Endothelial cell of umbilical vein (primary cell): Measurements from ENCODE around the gene ABCB7. TPM values are rescaled to one million over a fixed set of nuclear protein-coding genes. Genes with fewer than 3 reads are reported as not detected.

Source experiments
- BruUV-seq: library from RNA; stranded (reverse); fragments of 400-500 nt; replicated peaks from 2 replicates; lab custom pipeline; 2021; lab: Mats Ljungman, UMichigan
- CTCF ChIA-PET: fragments of 300-600, 350-600 bp; sonication (Branson Sonifier 250); formaldehyde crosslinking; loops from one replicate; lab custom pipeline; 2021; ENCODE audit warnings: antibody characterized with exemption, inconsistent platforms; lab: Charles Lee
- POLR2A ChIA-PET: fragments of 300-600, 350-600 bp; sonication (Branson Sonifier 250); formaldehyde crosslinking; loops from one replicate; lab custom pipeline; 2021; ENCODE audit warnings: antibody characterized with exemption, inconsistent platforms; lab: Charles Lee
- DNase-seq: peaks from one replicate; pipeline ENCODE4 v3.0.0-alpha.2; 2011; ENCODE audit warnings: low read depth, low spot score
- FAIRE-seq: peaks from 2 replicates; lab custom pipeline; 2011; peaks lifted over from hg19 to GRCh38; lab: Jason Lieb, UNC
- H2AFZ ChIP-seq: 2 replicates; pipeline ENCODE4 v1.6.0; 2012; ENCODE audit warnings: low read depth, low read length, control low read depth, inconsistent platforms
- H3K27ac ChIP-seq: 2 replicates; pipeline ENCODE4 v1.5.1; 2011; ENCODE audit warnings: low read depth, mild to moderate bottlenecking, control low read depth, low read length, moderate library complexity; ENCODE audit not compliant: insufficient read depth
- H3K27me3 ChIP-seq, 2 experiments: 2 replicates each; pipeline versions ENCODE4 v1.6.0 to v1.6.1; 2011; ENCODE audit warnings: low read length in 2 of 2, mixed read lengths in 1 of 2; ENCODE audit not compliant: control insufficient read depth in 2 of 2, insufficient read depth in 2 of 2
- H3K36me3 ChIP-seq, 2 experiments: 2 replicates in 1 of 2; 3 replicates in 1 of 2; pipeline ENCODE4 v1.5.1; 2011; ENCODE audit warnings: low read length in 2 of 2, mild to moderate bottlenecking in 1 of 2, moderate library complexity in 1 of 2; ENCODE audit not compliant: control insufficient read depth in 2 of 2, insufficient read depth in 2 of 2; ENCODE audit errors: extremely low read depth in 1 of 2
- H3K4me1 ChIP-seq: 3 replicates; pipeline ENCODE4 v1.5.1; 2011; ENCODE audit warnings: mild to moderate bottlenecking, low read length; ENCODE audit not compliant: control insufficient read depth, insufficient read depth; ENCODE audit errors: extremely low read depth
- H3K4me2 ChIP-seq: 2 replicates; pipeline ENCODE4 v1.6.1; 2011; ENCODE audit warnings: low read length, control low read depth, mixed read lengths; ENCODE audit not compliant: insufficient read depth
- H3K4me3 ChIP-seq, 3 experiments: fragments of 200-600 bp in 1 of 3; sonication (generic), shearing (Covaris generic) in 1 of 3; replicated peaks in 1 of 3; 2 replicates each; pipeline ENCODE4 v1.5.1; 2011 to 2016; ENCODE audit warnings: control low read depth in 3 of 3, low read length in 3 of 3, mild to moderate bottlenecking in 2 of 3, inconsistent platforms in 1 of 3, low read depth in 1 of 3, moderate library complexity in 1 of 3; ENCODE audit not compliant: insufficient read depth in 1 of 3
- H3K79me2 ChIP-seq: 2 replicates; pipeline ENCODE4 v1.6.0; 2012; ENCODE audit warnings: low read length, inconsistent platforms; ENCODE audit not compliant: control insufficient read depth, insufficient read depth
- H3K9ac ChIP-seq: replicated peaks from 2 replicates; pipeline ENCODE3; 2011; ENCODE audit warnings: low read length, control low read depth; ENCODE audit not compliant: insufficient read depth; ENCODE audit errors: extremely low read depth
- H3K9me1 ChIP-seq: replicated peaks from 3 replicates; pipeline ENCODE4 v1.6.0; 2011; ENCODE audit warnings: mild to moderate bottlenecking, low read length; ENCODE audit not compliant: control insufficient read depth, insufficient read depth; ENCODE audit errors: extremely low read depth
- H3K9me3 ChIP-seq: replicated peaks from 2 replicates; pipeline ENCODE4 v1.5.1; 2012; ENCODE audit warnings: low read length, inconsistent platforms; ENCODE audit not compliant: control insufficient read depth, insufficient read depth
- H4K20me1 ChIP-seq: replicated peaks from 2 replicates; pipeline ENCODE3; 2011; ENCODE audit warnings: mild to moderate bottlenecking, low read length; ENCODE audit not compliant: control insufficient read depth, insufficient read depth; ENCODE audit errors: extremely low read depth
- EZH2 ChIP-seq: IDR thresholded peaks from 2 replicates; pipeline ENCODE4 v1.6.1; 2012; ENCODE audit warnings: borderline replicate concordance, low read depth, mild to moderate bottlenecking, moderate library complexity, low read length, inconsistent platforms; ENCODE audit not compliant: severe bottlenecking
- FOS ChIP-seq: IDR thresholded peaks from 2 replicates; pipeline ENCODE4 v1.6.1; 2011; ENCODE audit warnings: mild to moderate bottlenecking, low read length, moderate library complexity, borderline replicate concordance; ENCODE audit not compliant: insufficient read depth
- GATA2 ChIP-seq: IDR thresholded peaks from 2 replicates; pipeline ENCODE4 v1.7.0; 2011; ENCODE audit warnings: low read depth, mild to moderate bottlenecking, moderate library complexity, mixed read lengths, low read length; ENCODE audit not compliant: insufficient read length, insufficient read depth
- JUN ChIP-seq: IDR thresholded peaks from 2 replicates; pipeline ENCODE4 v1.6.1; 2011; ENCODE audit warnings: borderline replicate concordance, low read depth; ENCODE audit not compliant: insufficient read length, insufficient read depth
- POLR2A ChIP-seq: IDR thresholded peaks from 2 replicates; pipeline ENCODE4 v1.6.1; 2012; ENCODE audit warnings: low read depth, mild to moderate bottlenecking, control low read depth, low read length
- POLR2AphosphoS5 ChIP-seq: IDR thresholded peaks from 2 replicates; pipeline ENCODE4 v1.6.1; 2012; ENCODE audit warnings: low read depth, mild to moderate bottlenecking, control low read depth, low read length, moderate library complexity; ENCODE audit not compliant: insufficient read depth
- dilution Hi-C: fragments of 300-500 bp; cut with MboI; formaldehyde crosslinking; loops from one replicate; pipeline ENCODE4 v1.15.0; 2019; ENCODE audit warnings: low sequenced_read_pairs; ENCODE audit not compliant: extremely low pct_ligation_motif_present
- intact Hi-C: fragments of 100-400 bp; cut with micrococcal nuclease; formaldehyde crosslinking; loops from one replicate; pipeline ENCODE4 v1.10.0; 2022
- polyA plus RNA-seq, 4 experiments: library from polyadenylated mRNA; depleted of rRNA in 3 of 4; stranded (reverse) in 3 of 4; unstranded in 1 of 4; fragments of >200 nt; gene quantifications; 2 replicates each; pipeline versions ENCODE4 v1.2.1 to v1.2.3, GENCODE V29; 2011 to 2012; ENCODE audit warnings: missing spikeins in 1 of 4
- total RNA-seq: library from RNA; stranded (reverse); gene quantifications from 2 replicates; pipeline ENCODE4 v1.2.3, GENCODE V29; 2021
- TF ChIP-seq, protein P1 (sequence below), 2 donors: IDR thresholded peaks; 1 replicate in 1 of 2; 2 replicates in 1 of 2; pipeline ENCODE4 v1.5.1; 2011; ENCODE audit warnings: low read length in 2 of 2, mild to moderate bottlenecking in 2 of 2, moderate library complexity in 2 of 2, control low read depth in 1 of 2, inconsistent platforms in 1 of 2, low read depth in 1 of 2; ENCODE audit not compliant: insufficient read depth in 1 of 2; ENCODE audit errors: extremely low read depth in 1 of 2
- TF ChIP-seq, protein P2 (sequence below): IDR thresholded peaks from 2 replicates; pipeline ENCODE4 v1.6.1; 2011; ENCODE audit not compliant: insufficient read depth, insufficient read length

Gene ABCB7
- total and polyA plus RNA-seq, 2 donors (not counting 3 experiments of a cell fraction or from before 2014, with no cell fraction given) = 12.1 to 20.7 TPM

DNA sequence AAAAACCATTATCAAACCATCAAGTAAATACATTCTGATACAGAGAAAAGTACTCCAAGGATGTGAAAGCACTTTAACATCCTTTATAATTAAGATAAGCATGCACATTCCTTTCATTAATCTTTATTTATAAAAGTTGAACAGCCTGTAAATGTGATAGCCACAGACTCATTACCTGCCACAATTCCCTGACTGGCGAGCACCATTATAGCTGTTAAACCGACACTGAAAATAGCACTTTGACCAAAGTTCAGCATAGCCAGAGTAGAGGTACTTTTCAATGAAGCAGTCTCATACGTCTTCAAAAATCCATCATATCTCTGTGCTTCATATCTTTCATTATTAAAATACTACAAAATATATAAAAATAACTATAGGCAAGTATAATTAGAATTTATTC is 84.7 kb downstream of the ABCB7 start:
- intact Hi-C loops = no loop called here
- DNase-seq (no peak), FAIRE-seq (no peak)
- H3K9me3 ChIP-seq = no peaks in the 10 kb centered on the region
- CTCF ChIA-PET = no interaction called here
- no peaks in the 10 kb centered on the region for H3K79me2 ChIP-seq
- TF ChIP-seq GATA2 (no peak), FOS (no peak), POLR2AphosphoS5 (no peak), JUN (no peak), POLR2A (no peak), EZH2 (no peak)
- TF ChIP-seq, protein P1, sequence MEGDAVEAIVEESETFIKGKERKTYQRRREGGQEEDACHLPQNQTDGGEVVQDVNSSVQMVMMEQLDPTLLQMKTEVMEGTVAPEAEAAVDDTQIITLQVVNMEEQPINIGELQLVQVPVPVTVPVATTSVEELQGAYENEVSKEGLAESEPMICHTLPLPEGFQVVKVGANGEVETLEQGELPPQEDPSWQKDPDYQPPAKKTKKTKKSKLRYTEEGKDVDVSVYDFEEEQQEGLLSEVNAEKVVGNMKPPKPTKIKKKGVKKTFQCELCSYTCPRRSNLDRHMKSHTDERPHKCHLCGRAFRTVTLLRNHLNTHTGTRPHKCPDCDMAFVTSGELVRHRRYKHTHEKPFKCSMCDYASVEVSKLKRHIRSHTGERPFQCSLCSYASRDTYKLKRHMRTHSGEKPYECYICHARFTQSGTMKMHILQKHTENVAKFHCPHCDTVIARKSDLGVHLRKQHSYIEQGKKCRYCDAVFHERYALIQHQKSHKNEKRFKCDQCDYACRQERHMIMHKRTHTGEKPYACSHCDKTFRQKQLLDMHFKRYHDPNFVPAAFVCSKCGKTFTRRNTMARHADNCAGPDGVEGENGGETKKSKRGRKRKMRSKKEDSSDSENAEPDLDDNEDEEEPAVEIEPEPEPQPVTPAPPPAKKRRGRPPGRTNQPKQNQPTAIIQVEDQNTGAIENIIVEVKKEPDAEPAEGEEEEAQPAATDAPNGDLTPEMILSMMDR (IDR thresholded peaks at IDR 0.05; ENCODE audit: extremely low read depth in 1 of 2, insufficient read depth in 1 of 2, low read depth in 1 of 2, low read length in 2 of 2) = no peak
- TF ChIP-seq, protein P2, sequence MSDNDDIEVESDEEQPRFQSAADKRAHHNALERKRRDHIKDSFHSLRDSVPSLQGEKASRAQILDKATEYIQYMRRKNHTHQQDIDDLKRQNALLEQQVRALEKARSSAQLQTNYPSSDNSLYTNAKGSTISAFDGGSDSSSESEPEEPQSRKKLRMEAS = no peak
- H3K4me1 ChIP-seq = no peaks in the 10 kb centered on the region
- H3K36me3 ChIP-seq = no peaks in the 10 kb centered on the region
- H4K20me1 ChIP-seq = no peaks in the 10 kb centered on the region
- H2AFZ ChIP-seq = no peak overlapping the region
- POLR2A ChIA-PET = no interaction called here
- no peak overlapping the region for H3K9ac ChIP-seq
- dilution Hi-C loops = no loop called here
- H3K27ac ChIP-seq = no peak overlapping the region
- no peaks in the 10 kb centered on the region for H3K27me3 ChIP-seq
- no peak overlapping the region for H3K4me2 ChIP-seq
- no peaks in the 10 kb centered on the region for H3K9me1 ChIP-seq
- BruUV-seq = no TSS peak
- H3K4me3 ChIP-seq = no peak overlapping the region
